MCF 10A (cell line): ENCODE results near the gene RCAN3. TPM values are rescaled to one million over a fixed set of nuclear protein-coding genes. Genes with fewer than 3 reads are reported as not detected.
A peak's percentile ranks its signal among the peaks of the same experiment; 100 is the strongest.

Source experiments
- BruUV-seq: library from RNA; stranded (reverse); fragments of 400-500 nt; replicated peaks from 2 replicates; lab custom pipeline; 2021; lab: Mats Ljungman, UMichigan
- CTCF ChIA-PET: fragments of 300-600 bp; sonication (Branson Sonifier 250); formaldehyde crosslinking; extraction: SDS; loops from one replicate; lab custom pipeline; 2021; ENCODE audit warnings: antibody characterized with exemption, inconsistent platforms; lab: Yijun Ruan, JAX
- POLR2A ChIA-PET: fragments of 300-600, 350-650 bp; sonication (Branson Sonifier 250); formaldehyde crosslinking; extraction: SDS; loops from one replicate; lab custom pipeline; 2020; ENCODE audit warnings: antibody characterized with exemption, inconsistent platforms; lab: Yijun Ruan, JAX
- DNase-seq: peaks from one replicate; pipeline ENCODE4 v3.0.0-alpha.2; 2018; ENCODE audit not compliant: unreplicated experiment
- H3K27ac Mint-ChIP-seq: one replicate; pipeline ENCODE4 v1.8.0; 2022; ENCODE audit warnings: mild to moderate bottlenecking, low read depth, mixed read lengths; ENCODE audit not compliant: unreplicated experiment
- H3K27me3 Mint-ChIP-seq: one replicate; pipeline ENCODE4 v1.8.0; 2022; ENCODE audit warnings: mixed read lengths; ENCODE audit not compliant: insufficient read depth, unreplicated experiment
- H3K36me3 Mint-ChIP-seq: one replicate; pipeline ENCODE4 v1.8.0; 2022; ENCODE audit warnings: mild to moderate bottlenecking, moderate library complexity, mixed read lengths; ENCODE audit not compliant: insufficient read depth, unreplicated experiment
- H3K4me1 Mint-ChIP-seq: one replicate; pipeline ENCODE4 v1.8.0; 2022; ENCODE audit warnings: mixed read lengths; ENCODE audit not compliant: insufficient read depth, unreplicated experiment
- H3K4me3 Mint-ChIP-seq: one replicate; pipeline ENCODE4 v1.8.0; 2022; ENCODE audit warnings: mild to moderate bottlenecking, moderate library complexity, mixed read lengths; ENCODE audit not compliant: unreplicated experiment
- H3K9me3 Mint-ChIP-seq: one replicate; pipeline ENCODE4 v1.8.0; 2022; ENCODE audit warnings: mixed read lengths; ENCODE audit not compliant: unreplicated experiment
- intact Hi-C: fragments of 100-400 bp; cut with micrococcal nuclease; formaldehyde crosslinking; loops from 2 replicates; pipeline ENCODE4 v1.14.1; 2022
- total RNA-seq: library from RNA; stranded (reverse); gene quantifications from 2 replicates; pipeline ENCODE4 v1.2.3, GENCODE V29; 2022
- TF ChIP-seq, protein P1 (sequence below): fragments of 200-600 bp; IDR thresholded peaks from one replicate; pipeline ENCODE4 v1.8.0; 2022; ENCODE audit warnings: antibody characterized with exemption, mild to moderate bottlenecking; ENCODE audit not compliant: unreplicated experiment

The RCAN3 gene
- total RNA-seq, 1 experiment from 2014 or later: 6.1 TPM

DNA sequence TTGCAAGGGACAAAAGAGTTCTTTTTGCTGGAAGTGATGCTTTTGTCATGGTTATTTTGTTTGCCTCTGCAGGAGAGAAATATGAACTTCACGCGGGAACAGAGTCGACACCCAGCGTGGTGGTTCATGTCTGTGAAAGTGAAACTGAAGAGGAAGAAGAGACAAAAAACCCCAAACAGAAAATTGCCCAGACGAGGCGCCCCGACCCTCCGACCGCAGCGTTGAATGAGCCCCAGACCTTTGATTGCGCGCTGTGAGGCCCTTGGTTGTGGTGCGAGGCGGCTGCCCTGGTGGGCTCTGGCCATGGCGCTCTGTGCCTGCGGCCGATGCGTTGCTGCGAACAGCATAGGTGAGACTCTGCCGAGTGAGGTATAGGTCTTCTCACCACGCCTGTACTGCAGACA is 32.4 kb downstream of the RCAN3 start:
- H3K27me3 Mint-ChIP-seq: no peaks in the 10 kb centered on the region
- peaks cover 6% of the 10 kb centered on the region for H3K4me1 Mint-ChIP-seq
- no peak overlapping the region for H3K27ac Mint-ChIP-seq
- no TSS peak for BruUV-seq
- no peak overlapping the region for H3K4me3 Mint-ChIP-seq
- TF ChIP-seq, protein P1, sequence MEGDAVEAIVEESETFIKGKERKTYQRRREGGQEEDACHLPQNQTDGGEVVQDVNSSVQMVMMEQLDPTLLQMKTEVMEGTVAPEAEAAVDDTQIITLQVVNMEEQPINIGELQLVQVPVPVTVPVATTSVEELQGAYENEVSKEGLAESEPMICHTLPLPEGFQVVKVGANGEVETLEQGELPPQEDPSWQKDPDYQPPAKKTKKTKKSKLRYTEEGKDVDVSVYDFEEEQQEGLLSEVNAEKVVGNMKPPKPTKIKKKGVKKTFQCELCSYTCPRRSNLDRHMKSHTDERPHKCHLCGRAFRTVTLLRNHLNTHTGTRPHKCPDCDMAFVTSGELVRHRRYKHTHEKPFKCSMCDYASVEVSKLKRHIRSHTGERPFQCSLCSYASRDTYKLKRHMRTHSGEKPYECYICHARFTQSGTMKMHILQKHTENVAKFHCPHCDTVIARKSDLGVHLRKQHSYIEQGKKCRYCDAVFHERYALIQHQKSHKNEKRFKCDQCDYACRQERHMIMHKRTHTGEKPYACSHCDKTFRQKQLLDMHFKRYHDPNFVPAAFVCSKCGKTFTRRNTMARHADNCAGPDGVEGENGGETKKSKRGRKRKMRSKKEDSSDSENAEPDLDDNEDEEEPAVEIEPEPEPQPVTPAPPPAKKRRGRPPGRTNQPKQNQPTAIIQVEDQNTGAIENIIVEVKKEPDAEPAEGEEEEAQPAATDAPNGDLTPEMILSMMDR: no peak
- no peaks in the 10 kb centered on the region for H3K9me3 Mint-ChIP-seq
- DNase-seq: no peak
- H3K36me3 Mint-ChIP-seq: no peaks in the 10 kb centered on the region
- ChIA-PET POLR2A (no interaction called here), CTCF (interaction anchor here (0.5 to 0.6 kb wide), 2 partner anchors 99 to 160 kb away, joined by 4 to 6 read pairs; no protein-coding TSS in a partner anchor)
- intact Hi-C loops: no loop called here

DNA sequence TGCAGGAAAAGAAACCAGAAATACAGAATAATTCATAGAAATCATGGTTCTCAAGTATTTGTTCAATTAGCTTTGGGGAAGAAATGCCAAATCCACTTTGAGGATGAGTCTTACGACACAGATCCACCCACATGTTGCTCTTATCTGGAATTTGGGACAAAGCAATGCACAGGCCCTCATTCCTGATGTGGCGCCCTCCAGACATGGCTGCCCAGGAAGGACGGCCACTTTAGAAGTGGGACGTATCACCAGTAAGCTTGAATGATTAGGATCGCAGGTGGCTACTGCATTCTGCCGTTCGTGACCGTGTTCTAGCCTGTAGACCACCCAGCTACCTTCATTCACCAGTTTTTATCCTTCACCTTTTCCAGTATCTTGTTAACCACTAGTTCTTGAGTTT is 33.1 kb downstream of the RCAN3 start:
- Mint-ChIP-seq H3K4me1 (peaks cover 14% of the 10 kb centered on the region), H3K9me3 (no peaks in the 10 kb centered on the region), H3K27me3 (no peaks in the 10 kb centered on the region), H3K4me3 (no peak overlapping the region), H3K27ac (no peak overlapping the region), H3K36me3 (no peaks in the 10 kb centered on the region)
- ChIA-PET CTCF (interaction anchor here (0.6 to 1.1 kb wide), 3 partner anchors 9 to 337 kb away, joined by 3 to 4 read pairs (median 3); no protein-coding TSS in a partner anchor), POLR2A (no interaction called here)
- no peak for DNase-seq
- TF ChIP-seq, protein P1: no peak
- intact Hi-C loops: no loop called here
- no TSS peak for BruUV-seq

DNA sequence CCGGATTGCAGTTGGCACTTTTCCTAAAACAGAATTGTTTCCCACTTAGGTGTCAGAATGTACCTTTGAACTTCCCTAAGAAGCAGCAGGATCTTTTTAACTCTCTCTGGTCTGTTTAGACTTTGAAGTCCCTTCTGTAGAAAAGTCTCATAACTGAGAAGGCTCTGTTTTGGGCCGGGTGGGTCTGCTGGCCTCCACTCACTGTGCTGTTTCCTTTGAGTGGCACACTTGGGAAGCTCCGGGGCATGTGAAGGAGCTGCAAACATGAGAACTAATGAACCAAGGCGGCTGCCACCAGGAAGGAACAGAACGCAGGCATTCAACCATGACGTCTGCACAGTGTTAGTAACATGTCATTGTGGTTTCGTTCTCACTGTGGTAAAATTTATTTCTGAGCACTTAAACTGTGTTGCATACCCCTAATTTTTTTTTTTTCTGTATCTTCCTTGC is 33.8 kb downstream of the RCAN3 start:
- H3K4me3 Mint-ChIP-seq: no peak overlapping the region
- H3K9me3 Mint-ChIP-seq: no peaks in the 10 kb centered on the region
- peaks cover 14% of the 10 kb centered on the region for H3K4me1 Mint-ChIP-seq
- no peaks in the 10 kb centered on the region for H3K27me3 Mint-ChIP-seq
- no peak for DNase-seq
- no peaks in the 10 kb centered on the region for H3K36me3 Mint-ChIP-seq
- TF ChIP-seq, protein P1: no peak
- CTCF ChIA-PET: interaction anchor here (0.7 to 1.1 kb wide), 2 partner anchors 9 to 35 kb away, joined by 3 to 4 read pairs; no protein-coding TSS in a partner anchor
- POLR2A ChIA-PET: no interaction called here
- intact Hi-C loops: no loop called here
- no TSS peak for BruUV-seq
- H3K27ac Mint-ChIP-seq: peak overlapping the region; percentile 39

DNA sequence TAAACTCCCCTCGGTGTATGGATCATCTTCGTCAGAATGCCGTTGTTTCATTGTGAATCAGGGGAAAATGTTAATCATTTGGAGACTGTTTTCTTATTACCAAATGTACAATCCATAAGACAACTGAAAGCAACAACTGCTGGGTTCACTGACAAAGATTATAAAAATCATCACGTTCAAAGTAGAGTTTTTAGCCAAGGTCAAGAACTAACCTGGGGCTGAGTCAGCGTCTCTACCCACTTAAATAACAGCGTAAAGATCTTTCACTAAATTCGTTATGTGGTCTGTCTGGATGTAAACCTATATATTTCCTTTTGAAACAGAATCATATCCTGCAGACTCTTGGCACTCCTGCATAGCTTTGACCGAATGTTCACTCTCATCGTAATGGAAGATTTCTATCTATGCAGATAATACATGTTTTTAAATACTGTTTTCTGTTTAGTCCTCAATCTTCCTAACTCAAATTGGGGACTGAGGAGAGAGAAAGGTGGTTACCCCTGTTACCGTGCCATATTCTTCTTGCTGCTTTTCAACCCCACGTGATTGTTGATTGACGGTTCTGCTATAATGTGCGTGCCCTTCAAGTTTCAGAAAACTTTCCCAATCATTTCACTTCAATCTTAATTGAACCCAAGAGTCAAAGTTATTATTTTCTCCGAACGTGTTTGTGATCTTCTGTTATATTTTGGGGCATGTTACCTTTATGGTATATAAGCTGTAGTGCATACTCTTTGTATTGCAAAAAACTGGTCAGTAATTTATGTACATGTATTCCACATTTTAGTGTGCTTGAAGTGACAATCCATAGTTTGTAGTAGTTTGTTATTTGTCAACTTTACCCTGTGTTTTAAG is 37.6 kb downstream of the RCAN3 start:
- Mint-ChIP-seq H3K27ac (no peak overlapping the region), H3K4me3 (no peak overlapping the region), H3K27me3 (no peaks in the 10 kb centered on the region), H3K36me3 (no peaks in the 10 kb centered on the region), H3K4me1 (peaks cover 14% of the 10 kb centered on the region), H3K9me3 (no peaks in the 10 kb centered on the region)
- TF ChIP-seq, protein P1: no peak
- intact Hi-C loops: loop anchor here (5.0 kb wide), 1 partner anchor 97 kb away; no protein-coding TSS in a partner anchor
- ChIA-PET POLR2A (interaction anchor here (0.7 to 2.3 kb wide), 9 partner anchors 10 to 131 kb away, joined by 3 to 10 read pairs (median 4); partner anchors contain the start of genes NIPAL3 and RCAN3), CTCF (interaction anchor here (0.6 to 2.0 kb wide), 7 partner anchors 12 to 362 kb away, joined by 3 to 9 read pairs (median 3); no protein-coding TSS in a partner anchor)
- DNase-seq: no peak
- BruUV-seq: no TSS peak
